GM12874 (cell line): ENCODE measurements around the gene FAF1.
A peak's percentile ranks its signal among the peaks of the same experiment; 100 is the strongest.

Experiments
- TF ChIP-seq, protein P1 (sequence below): IDR thresholded peaks from 2 replicates; pipeline ENCODE4 v1.5.1; 2011; ENCODE audit warnings: low read depth, mild to moderate bottlenecking, control low read depth, low read length, moderate library complexity; ENCODE audit not compliant: insufficient read depth

The FAF1 gene

DNA sequence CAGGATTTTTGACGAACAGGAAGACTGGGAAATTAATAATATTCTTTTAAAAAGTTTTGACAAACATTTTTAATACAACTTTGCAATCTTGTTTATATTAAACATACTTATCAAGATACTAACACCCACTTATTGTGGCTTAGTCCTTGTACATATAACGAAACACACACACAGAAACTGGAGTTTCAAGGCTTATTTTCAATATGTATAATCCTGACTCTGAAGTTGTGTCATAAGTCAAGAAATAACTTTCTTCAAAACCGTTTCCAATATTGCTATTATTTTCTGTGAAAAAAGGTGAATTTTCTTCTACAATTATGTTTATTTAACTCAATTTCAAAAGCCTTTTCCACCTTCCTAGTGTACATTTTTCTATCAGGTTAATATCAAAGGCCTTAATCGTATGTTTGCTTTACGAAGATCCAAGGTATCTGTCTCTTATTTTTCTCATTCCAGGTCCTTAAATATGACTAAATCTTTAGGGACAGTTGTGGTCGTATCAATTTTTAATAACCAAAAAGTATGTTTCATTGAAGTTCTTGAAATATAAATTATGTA is 11.8 kb upstream of the FAF1 start:
- TF ChIP-seq, protein P1, sequence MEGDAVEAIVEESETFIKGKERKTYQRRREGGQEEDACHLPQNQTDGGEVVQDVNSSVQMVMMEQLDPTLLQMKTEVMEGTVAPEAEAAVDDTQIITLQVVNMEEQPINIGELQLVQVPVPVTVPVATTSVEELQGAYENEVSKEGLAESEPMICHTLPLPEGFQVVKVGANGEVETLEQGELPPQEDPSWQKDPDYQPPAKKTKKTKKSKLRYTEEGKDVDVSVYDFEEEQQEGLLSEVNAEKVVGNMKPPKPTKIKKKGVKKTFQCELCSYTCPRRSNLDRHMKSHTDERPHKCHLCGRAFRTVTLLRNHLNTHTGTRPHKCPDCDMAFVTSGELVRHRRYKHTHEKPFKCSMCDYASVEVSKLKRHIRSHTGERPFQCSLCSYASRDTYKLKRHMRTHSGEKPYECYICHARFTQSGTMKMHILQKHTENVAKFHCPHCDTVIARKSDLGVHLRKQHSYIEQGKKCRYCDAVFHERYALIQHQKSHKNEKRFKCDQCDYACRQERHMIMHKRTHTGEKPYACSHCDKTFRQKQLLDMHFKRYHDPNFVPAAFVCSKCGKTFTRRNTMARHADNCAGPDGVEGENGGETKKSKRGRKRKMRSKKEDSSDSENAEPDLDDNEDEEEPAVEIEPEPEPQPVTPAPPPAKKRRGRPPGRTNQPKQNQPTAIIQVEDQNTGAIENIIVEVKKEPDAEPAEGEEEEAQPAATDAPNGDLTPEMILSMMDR = no peak

DNA sequence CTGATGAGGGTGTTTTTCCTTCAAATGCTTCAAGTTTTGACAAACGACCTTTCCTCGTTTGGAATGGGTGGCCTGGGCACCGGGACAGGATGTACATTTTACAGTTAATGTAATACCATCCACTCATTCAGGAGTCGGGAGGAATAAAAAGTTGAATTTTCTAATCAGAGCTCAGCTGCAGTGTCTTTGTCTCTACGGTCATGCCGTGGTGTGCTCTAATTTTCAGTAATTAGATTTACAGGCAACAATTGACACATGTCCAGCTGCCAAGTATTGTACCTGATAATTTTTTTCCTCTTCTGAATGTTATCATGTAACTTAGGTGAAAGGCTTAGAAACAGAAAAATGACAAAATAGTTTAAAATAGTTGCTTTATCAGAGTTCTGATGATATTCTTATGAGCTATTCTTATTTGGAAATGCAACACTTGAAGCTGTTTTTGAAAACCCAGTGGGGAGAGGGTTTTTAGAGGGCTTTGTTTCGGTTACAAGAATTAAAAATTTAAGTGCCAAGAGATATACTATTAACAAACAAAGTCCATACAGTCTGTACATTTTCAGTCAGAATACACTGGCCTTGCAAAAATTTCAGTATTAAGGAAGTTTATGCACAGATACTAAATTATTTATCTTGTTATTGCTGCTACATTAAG is 11.0 kb upstream of the FAF1 start:
- TF ChIP-seq, protein P1 = no peak

DNA sequence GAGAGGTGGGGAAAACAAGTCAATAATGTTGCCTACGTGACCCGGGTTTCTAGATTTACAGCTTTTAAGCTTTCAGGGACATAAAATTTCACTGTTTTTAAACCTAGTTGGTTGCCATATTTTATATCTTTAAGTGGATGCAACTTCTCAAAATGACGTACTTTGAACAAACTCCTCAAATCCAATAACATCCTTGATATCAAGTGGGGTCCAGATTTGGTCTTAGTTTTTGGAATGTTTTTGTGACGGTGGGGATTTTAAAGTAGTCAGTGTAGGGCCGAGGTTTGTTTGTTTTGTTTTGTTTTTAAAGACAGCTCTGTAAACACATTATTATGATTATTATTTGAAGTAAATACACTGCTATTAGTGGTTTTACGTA is 10.4 kb upstream of the FAF1 start:
- TF ChIP-seq, protein P1 = no peak

DNA sequence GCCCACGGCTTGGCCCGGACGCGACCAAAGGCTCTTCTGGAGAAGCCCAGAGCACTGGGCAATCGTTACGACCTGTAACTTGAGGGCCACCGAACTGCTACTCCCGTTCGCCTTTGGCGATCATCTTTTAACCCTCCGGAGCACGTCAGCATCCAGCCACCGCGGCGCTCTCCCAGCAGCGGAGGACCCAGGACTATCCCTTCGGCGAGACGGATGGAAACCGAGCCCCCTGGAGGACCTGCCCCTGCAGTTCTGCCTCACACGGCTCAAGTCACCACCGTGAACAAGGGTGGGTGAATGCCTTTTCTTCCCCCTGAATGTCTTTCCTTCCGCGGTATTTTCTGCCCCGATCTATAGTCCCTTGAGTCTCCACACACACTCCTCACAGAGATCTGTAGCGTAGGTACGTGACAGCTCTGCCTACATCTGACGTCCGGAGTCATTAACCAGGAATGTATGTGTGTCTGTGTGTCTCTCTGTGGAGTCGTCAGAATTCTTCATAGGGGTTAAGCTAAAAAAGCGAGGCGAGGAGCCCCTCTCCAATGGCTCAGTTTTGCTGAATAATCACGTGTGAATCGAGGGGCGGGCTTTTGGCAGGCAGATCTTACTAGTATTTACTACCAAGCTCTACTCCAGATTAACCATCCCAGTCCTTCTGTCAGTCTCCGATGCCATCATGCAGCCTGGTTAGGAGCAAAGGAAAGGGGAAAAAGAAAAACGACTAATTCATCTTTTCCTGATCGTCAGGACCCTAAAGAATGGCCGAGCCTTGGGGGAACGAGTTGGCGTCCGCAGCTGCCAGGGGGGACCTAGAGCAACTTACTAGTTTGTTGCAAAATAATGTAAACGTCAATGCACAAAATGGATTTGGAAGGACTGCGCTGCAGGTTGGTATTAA is 9.8 kb upstream of the FAF1 start, which contains the start of gene CDKN2C:
CDKN2C (plus strand) TSS at position 635 of the 898 bp plus-strand sequence; CDS start at position 759, 124 bp downstream.
- TF ChIP-seq, protein P1 = 0 out of 2 replicates have a peak, but pooled peaks have one; percentile 4

DNA sequence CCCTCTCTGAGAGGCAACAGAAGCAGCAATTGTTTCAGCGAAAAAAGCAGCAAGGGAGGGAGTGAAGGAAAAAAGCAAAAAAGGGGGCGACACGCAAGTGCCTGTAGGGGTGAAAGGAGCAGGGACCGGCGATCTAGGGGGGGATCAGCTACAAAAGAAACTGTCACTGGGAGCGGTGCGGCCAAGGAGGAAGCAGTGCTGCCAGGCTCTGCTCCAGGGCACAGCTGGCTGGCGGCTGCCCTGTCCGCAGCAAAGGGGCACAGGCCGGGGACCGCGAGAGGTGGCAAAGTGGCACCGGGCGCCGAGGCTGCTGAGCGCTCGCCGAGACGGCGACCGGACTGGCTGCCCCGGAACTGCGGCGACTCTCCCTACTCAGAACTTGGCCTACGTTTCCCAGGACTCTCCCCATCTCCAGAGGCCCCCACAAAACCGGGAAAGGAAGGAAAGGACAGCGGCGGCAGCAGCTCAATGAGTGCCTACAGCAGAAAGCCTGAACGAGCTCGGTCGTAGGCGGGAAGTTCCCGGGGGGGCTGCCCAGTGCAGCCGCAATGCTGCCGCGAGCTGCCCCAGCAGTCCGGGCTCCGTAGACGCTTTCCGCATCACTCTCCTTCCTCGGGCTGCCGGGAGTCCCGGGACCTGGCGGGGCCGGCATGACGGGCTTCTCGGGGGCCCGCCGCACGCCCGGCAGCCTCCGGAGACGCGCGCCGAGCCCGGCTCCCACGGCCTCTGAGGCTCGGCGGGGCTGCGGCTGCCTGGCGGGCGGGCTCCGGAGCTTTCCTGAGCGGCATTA is 8.9 kb upstream of the FAF1 start:
- TF ChIP-seq, protein P1 = no peak

DNA sequence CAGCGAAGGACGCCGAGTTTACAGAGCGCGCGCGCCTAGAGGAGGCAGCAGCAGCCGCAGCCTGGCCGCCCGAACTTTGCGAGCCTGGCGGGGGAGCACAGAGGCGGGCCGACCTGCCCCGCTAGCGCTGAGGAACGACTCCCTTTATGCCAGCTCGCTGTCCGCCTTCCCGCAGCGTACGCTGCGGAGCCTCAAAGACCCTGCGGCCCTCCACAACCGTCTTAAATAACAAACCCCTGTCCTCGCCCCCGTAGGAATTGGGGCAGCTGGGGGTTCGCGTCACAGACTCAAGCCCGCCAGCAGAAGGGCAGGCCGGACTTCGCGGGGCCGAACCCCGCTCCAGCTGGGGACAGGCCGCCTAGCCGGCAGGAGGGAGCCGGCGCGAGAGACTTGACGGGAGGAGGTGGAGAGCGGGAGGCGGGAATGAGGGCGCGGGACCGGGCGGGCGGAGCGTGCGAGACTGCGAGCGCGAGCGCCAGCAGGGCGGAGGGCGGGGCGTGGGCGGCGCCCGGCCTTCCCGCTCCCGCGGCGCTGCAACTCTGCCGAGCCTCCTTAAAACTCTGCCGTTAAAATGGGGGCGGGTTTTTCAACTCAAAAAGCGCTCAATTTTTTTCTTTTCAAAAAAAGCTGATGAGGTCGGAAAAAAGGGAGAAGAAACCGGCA is 8.2 kb upstream of the FAF1 start:
- TF ChIP-seq, protein P1 = peak; percentile 29; the same call in 1 of the 2 replicates
